ENCODE results near the gene TYK2. TPM values are rescaled to one million over a fixed set of nuclear protein-coding genes. Genes with fewer than 3 reads are reported as not detected.
A peak's percentile ranks its signal among the peaks of the same experiment; 100 is the strongest.

TYK2 gene
- total and polyA plus RNA-seq, 9 of the 15 experiments (the other 6 are each of a cell fraction or from before 2014, with no cell fraction given): 15.0 to 182 (median 85.9) TPM

DNA sequence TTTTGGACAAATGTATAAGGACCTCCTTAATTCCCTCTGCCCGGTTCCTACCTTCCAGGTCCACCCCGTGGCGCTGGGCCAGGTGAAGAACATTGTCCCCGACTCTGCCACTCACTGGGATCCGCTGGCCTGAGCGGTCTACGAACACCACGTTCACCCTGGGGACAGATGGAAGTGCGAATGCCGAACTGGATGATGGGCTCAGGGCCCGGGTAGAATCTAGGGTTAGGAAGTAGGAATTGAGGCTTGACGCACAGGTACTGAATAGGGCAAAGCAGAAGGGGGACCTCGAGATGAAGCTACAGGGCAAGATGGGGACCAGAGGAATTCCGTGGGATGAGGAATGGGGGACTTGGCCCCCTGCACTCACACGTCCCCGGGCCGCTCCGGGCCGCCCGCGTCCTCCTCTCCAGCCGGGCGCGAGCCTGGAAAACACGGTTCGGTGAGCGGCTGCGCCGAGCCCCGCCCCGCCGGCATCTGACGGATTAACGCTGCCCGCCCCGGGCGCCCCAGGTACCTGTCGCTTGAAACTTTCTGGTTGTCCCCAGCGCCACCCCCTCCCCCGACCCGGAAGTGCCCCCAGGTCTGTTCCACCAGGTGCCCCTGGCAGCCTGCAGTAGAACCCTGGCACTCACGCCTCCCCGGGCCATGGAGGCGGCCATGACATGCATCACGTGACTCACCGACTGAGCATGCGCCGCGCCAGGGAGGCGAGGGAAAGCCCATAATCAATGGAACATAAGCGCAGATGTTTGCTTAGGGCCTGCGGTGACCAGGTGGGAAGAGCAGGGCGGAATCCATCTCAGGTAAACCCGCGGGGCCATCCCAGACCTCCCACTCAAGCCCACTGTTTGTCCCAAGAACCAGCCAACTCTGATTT is 64.8 kb downstream of the TYK2 start, which contains the start of gene FDX2 (continued):
- TF ChIP-seq, protein P1, sequence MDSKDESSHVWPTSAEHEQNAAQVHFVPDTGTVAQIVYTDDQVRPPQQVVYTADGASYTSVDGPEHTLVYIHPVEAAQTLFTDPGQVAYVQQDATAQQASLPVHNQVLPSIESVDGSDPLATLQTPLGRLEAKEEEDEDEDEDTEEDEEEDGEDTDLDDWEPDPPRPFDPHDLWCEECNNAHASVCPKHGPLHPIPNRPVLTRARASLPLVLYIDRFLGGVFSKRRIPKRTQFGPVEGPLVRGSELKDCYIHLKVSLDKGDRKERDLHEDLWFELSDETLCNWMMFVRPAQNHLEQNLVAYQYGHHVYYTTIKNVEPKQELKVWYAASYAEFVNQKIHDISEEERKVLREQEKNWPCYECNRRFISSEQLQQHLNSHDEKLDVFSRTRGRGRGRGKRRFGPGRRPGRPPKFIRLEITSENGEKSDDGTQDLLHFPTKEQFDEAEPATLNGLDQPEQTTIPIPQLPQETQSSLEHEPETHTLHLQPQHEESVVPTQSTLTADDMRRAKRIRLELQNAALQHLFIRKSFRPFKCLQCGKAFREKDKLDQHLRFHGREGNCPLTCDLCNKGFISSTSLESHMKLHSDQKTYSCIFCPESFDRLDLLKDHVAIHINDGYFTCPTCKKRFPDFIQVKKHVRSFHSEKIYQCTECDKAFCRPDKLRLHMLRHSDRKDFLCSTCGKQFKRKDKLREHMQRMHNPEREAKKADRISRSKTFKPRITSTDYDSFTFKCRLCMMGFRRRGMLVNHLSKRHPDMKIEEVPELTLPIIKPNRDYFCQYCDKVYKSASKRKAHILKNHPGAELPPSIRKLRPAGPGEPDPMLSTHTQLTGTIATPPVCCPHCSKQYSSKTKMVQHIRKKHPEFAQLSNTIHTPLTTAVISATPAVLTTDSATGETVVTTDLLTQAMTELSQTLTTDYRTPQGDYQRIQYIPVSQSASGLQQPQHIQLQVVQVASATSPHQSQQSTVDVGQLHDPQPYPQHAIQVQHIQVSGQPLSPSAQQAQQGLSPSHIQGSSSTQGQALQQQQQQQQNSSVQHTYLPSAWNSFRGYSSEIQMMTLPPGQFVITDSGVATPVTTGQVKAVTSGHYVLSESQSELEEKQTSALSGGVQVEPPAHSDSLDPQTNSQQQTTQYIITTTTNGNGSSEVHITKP (IDR thresholded peaks at IDR 0.05; ENCODE audit: partially characterized antibody): peak; percentile 17
- TF ChIP-seq HEY1 (CRISPR knock-in tag; IDR thresholded peaks at IDR 0.05; ENCODE audit: borderline replicate concordance) (no peak), CREM (IDR thresholded peaks at IDR 0.05; ENCODE audit: low read depth) (peak; percentile 32; the same call in 1 of the 2 replicates), GABPB2 (CRISPR knock-in tag; conservative IDR thresholded peaks at IDR 0.05) (no peak), TGIF2 (CRISPR knock-in tag; IDR thresholded peaks at IDR 0.05) (no peak), JUNB (CRISPR knock-in tag; conservative IDR thresholded peaks at IDR 0.05) (no peak), TBP (optimal IDR thresholded peaks at IDR 0.05; ENCODE audit: low read depth, low read length) (no peak), SREBF2 (CRISPR knock-in tag; IDR thresholded peaks at IDR 0.05) (no peak)
- TF ChIP-seq, protein P2, sequence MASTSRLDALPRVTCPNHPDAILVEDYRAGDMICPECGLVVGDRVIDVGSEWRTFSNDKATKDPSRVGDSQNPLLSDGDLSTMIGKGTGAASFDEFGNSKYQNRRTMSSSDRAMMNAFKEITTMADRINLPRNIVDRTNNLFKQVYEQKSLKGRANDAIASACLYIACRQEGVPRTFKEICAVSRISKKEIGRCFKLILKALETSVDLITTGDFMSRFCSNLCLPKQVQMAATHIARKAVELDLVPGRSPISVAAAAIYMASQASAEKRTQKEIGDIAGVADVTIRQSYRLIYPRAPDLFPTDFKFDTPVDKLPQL (IDR thresholded peaks at IDR 0.05; ENCODE audit: extremely low read depth, insufficient read length): no peak
- TF ChIP-seq, protein P3, sequence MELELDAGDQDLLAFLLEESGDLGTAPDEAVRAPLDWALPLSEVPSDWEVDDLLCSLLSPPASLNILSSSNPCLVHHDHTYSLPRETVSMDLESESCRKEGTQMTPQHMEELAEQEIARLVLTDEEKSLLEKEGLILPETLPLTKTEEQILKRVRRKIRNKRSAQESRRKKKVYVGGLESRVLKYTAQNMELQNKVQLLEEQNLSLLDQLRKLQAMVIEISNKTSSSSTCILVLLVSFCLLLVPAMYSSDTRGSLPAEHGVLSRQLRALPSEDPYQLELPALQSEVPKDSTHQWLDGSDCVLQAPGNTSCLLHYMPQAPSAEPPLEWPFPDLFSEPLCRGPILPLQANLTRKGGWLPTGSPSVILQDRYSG (tag; conservative IDR thresholded peaks at IDR 0.05; ENCODE audit: low read depth): no peak
- TF ChIP-seq, protein P4, sequence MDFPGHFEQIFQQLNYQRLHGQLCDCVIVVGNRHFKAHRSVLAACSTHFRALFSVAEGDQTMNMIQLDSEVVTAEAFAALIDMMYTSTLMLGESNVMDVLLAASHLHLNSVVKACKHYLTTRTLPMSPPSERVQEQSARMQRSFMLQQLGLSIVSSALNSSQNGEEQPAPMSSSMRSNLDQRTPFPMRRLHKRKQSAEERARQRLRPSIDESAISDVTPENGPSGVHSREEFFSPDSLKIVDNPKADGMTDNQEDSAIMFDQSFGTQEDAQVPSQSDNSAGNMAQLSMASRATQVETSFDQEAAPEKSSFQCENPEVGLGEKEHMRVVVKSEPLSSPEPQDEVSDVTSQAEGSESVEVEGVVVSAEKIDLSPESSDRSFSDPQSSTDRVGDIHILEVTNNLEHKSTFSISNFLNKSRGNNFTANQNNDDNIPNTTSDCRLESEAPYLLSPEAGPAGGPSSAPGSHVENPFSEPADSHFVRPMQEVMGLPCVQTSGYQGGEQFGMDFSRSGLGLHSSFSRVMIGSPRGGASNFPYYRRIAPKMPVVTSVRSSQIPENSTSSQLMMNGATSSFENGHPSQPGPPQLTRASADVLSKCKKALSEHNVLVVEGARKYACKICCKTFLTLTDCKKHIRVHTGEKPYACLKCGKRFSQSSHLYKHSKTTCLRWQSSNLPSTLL (IDR thresholded peaks at IDR 0.05): no peak
- TF ChIP-seq, protein P5, sequence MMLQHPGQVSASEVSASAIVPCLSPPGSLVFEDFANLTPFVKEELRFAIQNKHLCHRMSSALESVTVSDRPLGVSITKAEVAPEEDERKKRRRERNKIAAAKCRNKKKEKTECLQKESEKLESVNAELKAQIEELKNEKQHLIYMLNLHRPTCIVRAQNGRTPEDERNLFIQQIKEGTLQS (IDR thresholded peaks at IDR 0.05): peak; percentile 66
- TF ChIP-seq, protein P5 (CRISPR knock-in tag; conservative IDR thresholded peaks at IDR 0.05): no peak

Data from K562 (cell line).